H54 (cell line): ENCODE results near the gene R3HDML.

ENCODE experiments used
- DNase-seq: peaks from one replicate; pipeline ENCODE4 v3.0.0; 2011; ENCODE audit warnings: low spot score, mixed read lengths; ENCODE audit not compliant: insufficient read length
- FAIRE-seq: peaks from 3 replicates; lab custom pipeline; 2011; peaks lifted over from hg19 to GRCh38; lab: Jason Lieb, UNC
- POLR2A ChIP-seq: IDR thresholded peaks from 2 replicates; pipeline ENCODE4 v1.6.1; 2011; ENCODE audit warnings: low read depth, mild to moderate bottlenecking, low read length

Gene R3HDML

GRCh38 chr20:44393608-44394451 is 57.0 kb downstream of the R3HDML start:
- no peak for TF ChIP-seq POLR2A
- FAIRE-seq (no peak), DNase-seq (no peak)

DNA sequence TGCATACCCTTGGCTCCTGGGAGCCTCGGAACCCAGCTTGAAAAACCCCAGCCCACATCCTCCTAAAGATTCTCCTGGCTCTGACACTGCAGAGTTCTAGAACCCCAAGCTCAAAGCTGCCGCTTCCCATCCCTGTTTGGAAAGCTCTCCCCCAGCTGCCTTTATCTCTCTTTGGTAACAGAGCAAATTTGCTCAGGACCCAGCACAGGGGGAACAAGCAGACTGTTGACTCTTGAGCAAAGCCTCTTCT is 57.5 kb downstream of the R3HDML start:
- DNase-seq (no peak), FAIRE-seq (no peak)
- no peak for TF ChIP-seq POLR2A

- DNase-seq (no peak), FAIRE-seq (no peak)
- TF ChIP-seq POLR2A, result no peak
These were observed 58.0 kb downstream of the R3HDML start for GRCh38 chr20:44394702-44395460.

GRCh38 chr20:44395461-44396340 is 58.9 kb downstream of the R3HDML start:
- TF ChIP-seq POLR2A, result no peak

GRCh38 chr20:44396369-44397130 is 59.7 kb downstream of the R3HDML start:
- TF ChIP-seq POLR2A, result no peak
- FAIRE-seq (no peak), DNase-seq (no peak)

More at GRCh38 chr20:44395461-44396340, 58.9 kb downstream of the R3HDML start:
- no peak for FAIRE-seq
- no peak for DNase-seq

GRCh38 chr20:44398335-44398734 is 61.5 kb downstream of the R3HDML start:
- DNase-seq (peak; percentile 65), FAIRE-seq (no peak)
- no peak for TF ChIP-seq POLR2A

GRCh38 chr20:44399446-44399845 is 62.6 kb downstream of the R3HDML start:
- no peak for DNase-seq
- TF ChIP-seq POLR2A, result no peak
- no peak for FAIRE-seq

DNA sequence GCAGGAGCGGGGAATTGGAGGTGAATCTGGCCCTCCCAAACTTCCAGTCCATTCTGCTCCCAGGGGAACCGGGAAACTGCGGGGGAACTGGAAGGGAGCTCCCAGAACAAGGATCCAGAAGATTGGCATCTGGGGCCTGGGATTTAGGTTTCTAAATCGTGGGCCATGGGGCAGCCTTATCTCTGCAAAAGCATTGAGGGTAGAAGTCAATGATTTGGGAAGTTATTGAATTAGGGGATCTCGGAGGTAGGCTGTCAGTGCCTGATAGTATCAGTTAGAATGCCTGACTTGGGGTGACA is 63.8 kb downstream of the R3HDML start:
- FAIRE-seq (no peak), DNase-seq (no peak)
- TF ChIP-seq POLR2A, result no peak
